GM18870 (cell line): ENCODE results near the gene PPCDC.

Source experiments
- ATAC-seq: cut with Tn5 transposase; IDR thresholded peaks from one replicate; pipeline ENCODE4 v1.9.1; 2021; ENCODE audit warnings: moderate library complexity; ENCODE audit not compliant: unreplicated experiment

PPCDC gene

GRCh38 chr15:75008629-75009326 lies 14.6 kb upstream of the PPCDC start:
- peak; percentile 77 for ATAC-seq

GRCh38 chr15:75016431-75016830 lies 7.0 kb upstream of the PPCDC start:
- no peak for ATAC-seq

- ATAC-seq: no peak
Measured at GRCh38 chr15:75019916-75020315, 3.5 kb upstream of the PPCDC start.

GRCh38 chr15:75021341-75021740 lies 2.0 kb upstream of the PPCDC start:
- ATAC-seq: no peak

GRCh38 chr15:75022783-75023180 lies 608 bp upstream of the PPCDC start:
- no peak for ATAC-seq

- no peak for ATAC-seq
Measured at GRCh38 chr15:75023872-75024636, 664 bp downstream of the PPCDC start.

GRCh38 chr15:75025107-75025506 lies 1.7 kb downstream of the PPCDC start:
- no peak for ATAC-seq

- ATAC-seq: no peak
Measured at GRCh38 chr15:75025548-75026260, 2.3 kb downstream of the PPCDC start.

GRCh38 chr15:75027551-75027950 lies 4.2 kb downstream of the PPCDC start:
- ATAC-seq: no peak

- no peak for ATAC-seq
Measured at GRCh38 chr15:75028991-75029377, 5.6 kb downstream of the PPCDC start.

GRCh38 chr15:75029378-75030022 lies 6.1 kb downstream of the PPCDC start:
- ATAC-seq: peak; percentile 58

GRCh38 chr15:75030023-75030413 lies 6.6 kb downstream of the PPCDC start:
- no peak for ATAC-seq

GRCh38 chr15:75030424-75030823 lies 7.0 kb downstream of the PPCDC start:
- ATAC-seq: no peak

- no peak for ATAC-seq
Measured at GRCh38 chr15:75031848-75032247, 8.5 kb downstream of the PPCDC start.

- ATAC-seq: no peak
Measured at GRCh38 chr15:75032395-75032794, 9.0 kb downstream of the PPCDC start.

- ATAC-seq: no peak
Measured at GRCh38 chr15:75033809-75034208, 10.4 kb downstream of the PPCDC start.

- no peak for ATAC-seq
Measured at GRCh38 chr15:75034615-75035014, 11.2 kb downstream of the PPCDC start.

GRCh38 chr15:75036212-75036616 lies 12.8 kb downstream of the PPCDC start:
- no peak for ATAC-seq

- no peak for ATAC-seq
Measured at GRCh38 chr15:75037685-75038084, 14.3 kb downstream of the PPCDC start.

GRCh38 chr15:75038231-75038630 lies 14.8 kb downstream of the PPCDC start:
- ATAC-seq: no peak

GRCh38 chr15:75042730-75043508 lies 19.5 kb downstream of the PPCDC start:
- ATAC-seq: peak; percentile 65
